Tibial nerve (tissue), 4 donors: ENCODE results near the gene SLC23A2. TPM values are rescaled to one million over a fixed set of nuclear protein-coding genes. Genes with fewer than 3 reads are reported as not detected.
"Not testable (repeated sequence)": the region's sequence is repeated elsewhere in the genome, so short reads cannot be mapped to it uniquely, and the experiment has no call there.

Experiments used
- DNase-seq, 2 donors: peaks; one replicate each; pipeline ENCODE4 v3.0.0-alpha.2; 2019; ENCODE audit warnings: low spot score in 2 of 2
- H3K27ac ChIP-seq, 4 donors: fragments of 200-600 bp; sonication (generic) in 3 of 4; one replicate each; pipeline ENCODE4 v1.5.1; 2017 to 2019; ENCODE audit warnings: mild to moderate bottlenecking in 1 of 4
- H3K27me3 ChIP-seq, 2 donors: fragments of 200-600 bp; sonication (generic) in 1 of 2; one replicate each; pipeline versions ENCODE4 v1.5.1 to v1.6.0; 2017 to 2019
- H3K36me3 ChIP-seq, 3 donors: fragments of 200-600 bp; sonication (generic); one replicate each; pipeline ENCODE4 v1.5.1; 2018 to 2019
- H3K4me1 ChIP-seq, 4 donors: fragments of 200-600 bp; sonication (generic) in 3 of 4; one replicate each; pipeline ENCODE4 v1.5.1; 2017 to 2019
- H3K4me3 ChIP-seq, 4 donors: fragments of 200-600 bp; sonication (generic) in 3 of 4; one replicate each; pipeline ENCODE4 v1.5.1; 2017 to 2019; ENCODE audit warnings: mild to moderate bottlenecking in 1 of 4, moderate library complexity in 1 of 4
- H3K9me3 ChIP-seq, 4 donors: fragments of 200-600 bp; sonication (generic) in 3 of 4; one replicate each; pipeline ENCODE4 v1.5.1; 2017 to 2019
- EP300 ChIP-seq, 2 donors: sonication (generic); formaldehyde crosslinking; IDR thresholded peaks; one replicate each; pipeline ENCODE4 v1.6.1; 2017; ENCODE audit warnings: antibody characterized with exemption in 2 of 2, mild to moderate bottlenecking in 1 of 2
- POLR2A ChIP-seq, 2 donors: fragments of 450-650 bp; IDR thresholded peaks; one replicate each; pipeline ENCODE4 v1.6.1; 2017; ENCODE audit warnings: antibody characterized with exemption in 2 of 2, mild to moderate bottlenecking in 2 of 2, moderate library complexity in 2 of 2
- WGBS, 2 donors: methylation state at CpG; one replicate each; pipeline ENCODE4 v1.1.5; 2018; 5-methylcytosine and 5-hydroxymethylcytosine counted together
- total RNA-seq, 4 donors: library from RNA; depleted of rRNA; stranded (reverse); fragments of >200 nt; gene quantifications; one replicate each; pipeline ENCODE4 v1.1.0, GENCODE V29; 2016
- TF ChIP-seq, protein P1 (sequence below), 5 experiments: fragments of 200-600 bp in 3 of 5; fragments of 450-650 bp in 2 of 5; sonication (generic) in 3 of 5; IDR thresholded peaks; one replicate each; pipeline ENCODE4 v1.5.1; 2016 to 2019; ENCODE audit warnings: antibody characterized with exemption in 5 of 5, mild to moderate bottlenecking in 3 of 5, moderate library complexity in 2 of 5

The SLC23A2 gene
- total RNA-seq, 4 donors from 2014 or later = 30.6 to 48.5 (median 40.6) TPM

- Histone ChIP-seq H3K27me3 (no peaks in the 10 kb centered on the region), H3K4me3 (no peak overlapping the region), H3K4me1 (peaks cover 0 to 6% (median 0%) of the 10 kb centered on the region in 4 donors), H3K9me3 (no peaks in the 10 kb centered on the region), H3K27ac (no peak overlapping the region), H3K36me3 (no peaks in the 10 kb centered on the region)
- WGBS, 2 donors = 87 to 91% methylated on average over 10 of the region's 10 CpGs
- no peak for DNase-seq
- TF ChIP-seq, protein P1, sequence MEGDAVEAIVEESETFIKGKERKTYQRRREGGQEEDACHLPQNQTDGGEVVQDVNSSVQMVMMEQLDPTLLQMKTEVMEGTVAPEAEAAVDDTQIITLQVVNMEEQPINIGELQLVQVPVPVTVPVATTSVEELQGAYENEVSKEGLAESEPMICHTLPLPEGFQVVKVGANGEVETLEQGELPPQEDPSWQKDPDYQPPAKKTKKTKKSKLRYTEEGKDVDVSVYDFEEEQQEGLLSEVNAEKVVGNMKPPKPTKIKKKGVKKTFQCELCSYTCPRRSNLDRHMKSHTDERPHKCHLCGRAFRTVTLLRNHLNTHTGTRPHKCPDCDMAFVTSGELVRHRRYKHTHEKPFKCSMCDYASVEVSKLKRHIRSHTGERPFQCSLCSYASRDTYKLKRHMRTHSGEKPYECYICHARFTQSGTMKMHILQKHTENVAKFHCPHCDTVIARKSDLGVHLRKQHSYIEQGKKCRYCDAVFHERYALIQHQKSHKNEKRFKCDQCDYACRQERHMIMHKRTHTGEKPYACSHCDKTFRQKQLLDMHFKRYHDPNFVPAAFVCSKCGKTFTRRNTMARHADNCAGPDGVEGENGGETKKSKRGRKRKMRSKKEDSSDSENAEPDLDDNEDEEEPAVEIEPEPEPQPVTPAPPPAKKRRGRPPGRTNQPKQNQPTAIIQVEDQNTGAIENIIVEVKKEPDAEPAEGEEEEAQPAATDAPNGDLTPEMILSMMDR (IDR thresholded peaks at IDR 0.05) = no peak
- TF ChIP-seq EP300 (IDR thresholded peaks at IDR 0.05) = no peak
- TF ChIP-seq POLR2A (IDR thresholded peaks at IDR 0.05) = no peak
Observed at GRCh38 chr20:5031206-5031557, 29.9 kb upstream of the SLC23A2 start.

- no peak overlapping the region for H3K27ac ChIP-seq
- H3K4me3 ChIP-seq = no peak overlapping the region
- no peak for TF ChIP-seq EP300 (IDR thresholded peaks at IDR 0.05)
- TF ChIP-seq POLR2A (IDR thresholded peaks at IDR 0.05) = no peak
- TF ChIP-seq, protein P1 (IDR thresholded peaks at IDR 0.05) = no peak
- 72 to 78% methylated on average over 10 of the region's 10 CpGs for WGBS, 2 donors
- no peaks in the 10 kb centered on the region for H3K36me3 ChIP-seq
- H3K9me3 ChIP-seq = no peaks in the 10 kb centered on the region
- peak in 1 of 2 donors; percentile 7 for DNase-seq
- H3K4me1 ChIP-seq = peaks cover 0 to 6% (median 0%) of the 10 kb centered on the region in 4 donors
- no peaks in the 10 kb centered on the region for H3K27me3 ChIP-seq
Observed at GRCh38 chr20:5030348-5031205, 29.3 kb upstream of the SLC23A2 start.

GRCh38 chr20:5028258-5029059 is 27.1 kb upstream of the SLC23A2 start:
- 83 to 86% methylated on average over 3 to 4 of the region's 4 CpGs for WGBS, 2 donors
- not testable (repeated sequence) for H3K27ac ChIP-seq, H3K27me3 ChIP-seq, H3K4me3 ChIP-seq, DNase-seq, H3K4me1 ChIP-seq, H3K36me3 ChIP-seq, H3K9me3 ChIP-seq

GRCh38 chr20:5024982-5025381 is 23.7 kb upstream of the SLC23A2 start:
- Histone ChIP-seq H3K27ac (no peak overlapping the region), H3K4me1 (no peaks in the 10 kb centered on the region), H3K4me3 (no peak overlapping the region), H3K36me3 (no peaks in the 10 kb centered on the region), H3K9me3 (no peaks in the 10 kb centered on the region), H3K27me3 (no peaks in the 10 kb centered on the region)
- DNase-seq = no peak
- WGBS, 2 donors = 67 to 73% methylated on average over 4 of the region's 4 CpGs
- TF ChIP-seq EP300 (IDR thresholded peaks at IDR 0.05) (no peak), POLR2A (IDR thresholded peaks at IDR 0.05) (no peak)
- TF ChIP-seq, protein P1 (IDR thresholded peaks at IDR 0.05) = no peak

- 76 to 80% methylated on average over 6 of the region's 6 CpGs for WGBS, 2 donors
- no peak overlapping the region for H3K27ac ChIP-seq
Observed at GRCh38 chr20:5024103-5024502, 22.8 kb upstream of the SLC23A2 start.

DNA sequence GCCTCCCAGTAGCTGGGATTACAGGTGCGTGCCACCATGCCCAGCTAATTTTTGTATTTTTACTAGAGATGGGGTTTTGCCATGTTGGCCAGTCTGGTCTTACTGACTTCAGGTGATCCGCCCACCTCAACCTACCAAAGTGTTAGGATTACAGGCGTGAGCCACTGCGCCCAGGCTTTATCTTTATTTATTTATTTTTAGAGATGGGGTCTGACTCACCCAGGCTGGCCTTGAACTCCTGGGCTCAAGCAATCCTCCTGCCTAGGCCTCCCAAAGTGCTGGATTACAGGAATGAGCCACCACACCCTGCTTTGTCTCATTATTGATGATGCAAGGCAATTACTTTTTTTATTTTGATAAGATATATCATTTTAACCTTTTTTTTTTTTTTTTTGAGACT is 21.9 kb upstream of the SLC23A2 start:
- not testable (repeated sequence) for H3K36me3 ChIP-seq, H3K27ac ChIP-seq, H3K27me3 ChIP-seq, DNase-seq, H3K4me1 ChIP-seq, H3K4me3 ChIP-seq, H3K9me3 ChIP-seq
- WGBS, 2 donors = 95 to 97% methylated on average over 4 of the region's 4 CpGs

More at GRCh38 chr20:5024103-5024502, 22.8 kb upstream of the SLC23A2 start:
- H3K4me1 ChIP-seq = no peaks in the 10 kb centered on the region
- H3K9me3 ChIP-seq = no peaks in the 10 kb centered on the region
- no peaks in the 10 kb centered on the region for H3K27me3 ChIP-seq
- no peak for DNase-seq
- no peak overlapping the region for H3K4me3 ChIP-seq
- TF ChIP-seq, protein P1 (IDR thresholded peaks at IDR 0.05) = no peak
- TF ChIP-seq EP300 (IDR thresholded peaks at IDR 0.05) (no peak), POLR2A (IDR thresholded peaks at IDR 0.05) (no peak)
- H3K36me3 ChIP-seq = no peaks in the 10 kb centered on the region
